ENCODE results near the gene KCNA2. TPM values are rescaled to one million over a fixed set of nuclear protein-coding genes. Genes with fewer than 3 reads are reported as not detected.

Gene KCNA2
- not detected in 2 replicates for total RNA-seq (2014; rRNA removed; shearing (Covaris generic))

GRCh38 chr1:110605901-110606656, at the start of gene KCNA2:
Gene KCNA2 (minus strand): TSS chr1:110606358. CDS start chr1:110604782, 1,576 bp downstream.
- DNase-seq (ENCODE audit: low read depth in 1 of 2, low spot score in 2 of 2), result no peak
- Histone ChIP-seq H3K27ac (no peak within 1 kb of the TSS), H3K36me3 (no peaks in the 10 kb centered on the region), H3K4me1 (replicated peaks) (no peaks in the 10 kb centered on the region; the same call in 1 of the 2 replicates), H3K4me3 (no peak within 1 kb of the TSS), H3K9me3 (replicated peaks) (no peaks in the 10 kb centered on the region), H3K27me3 (replicated peaks) (peaks cover 85% of the 10 kb centered on the region)

- H3K4me3 ChIP-seq, result no peak overlapping the region
- H3K27me3 ChIP-seq (replicated peaks), result peaks cover 7% of the 10 kb centered on the region
- H3K9me3 ChIP-seq (replicated peaks), result no peaks in the 10 kb centered on the region
- no peak for DNase-seq (ENCODE audit: low read depth in 1 of 2, low spot score in 2 of 2)
- H3K4me1 ChIP-seq (replicated peaks), result no peaks in the 10 kb centered on the region
- no peaks in the 10 kb centered on the region for H3K36me3 ChIP-seq
- no peak overlapping the region for H3K27ac ChIP-seq
Measured at GRCh38 chr1:110650609-110651008, 44.5 kb upstream of the KCNA2 start.

- no peak overlapping the region for H3K4me3 ChIP-seq
- peaks cover 7% of the 10 kb centered on the region for H3K27me3 ChIP-seq (replicated peaks)
- H3K36me3 ChIP-seq, result no peaks in the 10 kb centered on the region
- no peak overlapping the region for H3K27ac ChIP-seq
- no peak for DNase-seq (ENCODE audit: low read depth in 1 of 2, low spot score in 2 of 2)
- H3K9me3 ChIP-seq (replicated peaks), result no peaks in the 10 kb centered on the region
- H3K4me1 ChIP-seq (replicated peaks), result no peaks in the 10 kb centered on the region
Measured at GRCh38 chr1:110648417-110648816, 42.3 kb upstream of the KCNA2 start.

GRCh38 chr1:110647254-110647891, 41.2 kb upstream of the KCNA2 start:
- H3K27me3 ChIP-seq (replicated peaks), result peaks cover 7% of the 10 kb centered on the region
- no peak for DNase-seq (ENCODE audit: low read depth in 1 of 2, low spot score in 2 of 2)
- no peak overlapping the region for H3K27ac ChIP-seq
- H3K36me3 ChIP-seq, result no peaks in the 10 kb centered on the region
- H3K4me1 ChIP-seq (replicated peaks), result no peaks in the 10 kb centered on the region
- no peak overlapping the region for H3K4me3 ChIP-seq
- no peaks in the 10 kb centered on the region for H3K9me3 ChIP-seq (replicated peaks)

GRCh38 chr1:110645821-110646735, 39.9 kb upstream of the KCNA2 start:
- H3K4me1 ChIP-seq (replicated peaks), result no peaks in the 10 kb centered on the region
- no peak for DNase-seq (ENCODE audit: low read depth in 1 of 2, low spot score in 2 of 2)
- no peaks in the 10 kb centered on the region for H3K9me3 ChIP-seq (replicated peaks)
- H3K27ac ChIP-seq, result no peak overlapping the region
- H3K4me3 ChIP-seq, result no peak overlapping the region
- no peaks in the 10 kb centered on the region for H3K36me3 ChIP-seq
- peaks cover 7% of the 10 kb centered on the region for H3K27me3 ChIP-seq (replicated peaks)

- H3K4me3 ChIP-seq, result no peak overlapping the region
- peaks cover 7% of the 10 kb centered on the region for H3K27me3 ChIP-seq (replicated peaks)
- H3K9me3 ChIP-seq (replicated peaks), result no peaks in the 10 kb centered on the region
- H3K4me1 ChIP-seq (replicated peaks), result no peaks in the 10 kb centered on the region
- no peak overlapping the region for H3K27ac ChIP-seq
- DNase-seq (ENCODE audit: low read depth in 1 of 2, low spot score in 2 of 2), result no peak
- no peaks in the 10 kb centered on the region for H3K36me3 ChIP-seq
Measured at GRCh38 chr1:110645211-110645610, 39.1 kb upstream of the KCNA2 start.

- Histone ChIP-seq H3K27me3 (replicated peaks) (peaks cover 7% of the 10 kb centered on the region; the same call in 1 of the 2 replicates), H3K4me1 (replicated peaks) (no peaks in the 10 kb centered on the region), H3K36me3 (no peaks in the 10 kb centered on the region), H3K4me3 (no peak overlapping the region), H3K27ac (no peak overlapping the region), H3K9me3 (replicated peaks) (no peaks in the 10 kb centered on the region)
- no peak for DNase-seq (ENCODE audit: low read depth in 1 of 2, low spot score in 2 of 2)
Measured at GRCh38 chr1:110643879-110644472, 37.8 kb upstream of the KCNA2 start.

- H3K36me3 ChIP-seq, result no peaks in the 10 kb centered on the region
- no peaks in the 10 kb centered on the region for H3K4me1 ChIP-seq (replicated peaks)
- H3K4me3 ChIP-seq, result no peak overlapping the region
- no peaks in the 10 kb centered on the region for H3K27me3 ChIP-seq (replicated peaks)
- H3K9me3 ChIP-seq (replicated peaks), result no peaks in the 10 kb centered on the region
- no peak overlapping the region for H3K27ac ChIP-seq
- DNase-seq (ENCODE audit: low read depth in 1 of 2, low spot score in 2 of 2), result no peak
Measured at GRCh38 chr1:110639724-110640386, 33.7 kb upstream of the KCNA2 start.

- H3K27me3 ChIP-seq (replicated peaks), result 0 out of 2 replicates have a peak, but pooled peaks cover 3% of the 10 kb centered on the region
- H3K36me3 ChIP-seq, result no peaks in the 10 kb centered on the region
- no peak overlapping the region for H3K4me3 ChIP-seq
- no peaks in the 10 kb centered on the region for H3K9me3 ChIP-seq (replicated peaks)
- no peaks in the 10 kb centered on the region for H3K4me1 ChIP-seq (replicated peaks)
- no peak for DNase-seq (ENCODE audit: low read depth in 1 of 2, low spot score in 2 of 2)
- no peak overlapping the region for H3K27ac ChIP-seq
Measured at GRCh38 chr1:110638556-110638955, 32.4 kb upstream of the KCNA2 start.

- no peak overlapping the region for H3K27ac ChIP-seq
- no peaks in the 10 kb centered on the region for H3K36me3 ChIP-seq
- no peaks in the 10 kb centered on the region for H3K9me3 ChIP-seq (replicated peaks)
Measured at GRCh38 chr1:110638058-110638457, 31.9 kb upstream of the KCNA2 start.

GRCh38 chr1:110637475-110637874, 31.3 kb upstream of the KCNA2 start:
- no peaks in the 10 kb centered on the region for H3K9me3 ChIP-seq (replicated peaks)
- no peak overlapping the region for H3K27ac ChIP-seq
- H3K36me3 ChIP-seq, result no peaks in the 10 kb centered on the region
- DNase-seq (ENCODE audit: low read depth in 1 of 2, low spot score in 2 of 2), result no peak
- H3K27me3 ChIP-seq (replicated peaks), result 0 out of 2 replicates have a peak, but pooled peaks cover 3% of the 10 kb centered on the region
- no peaks in the 10 kb centered on the region for H3K4me1 ChIP-seq (replicated peaks)
- H3K4me3 ChIP-seq, result no peak overlapping the region

More at GRCh38 chr1:110638058-110638457, 31.9 kb upstream of the KCNA2 start:
- DNase-seq (ENCODE audit: low read depth in 1 of 2, low spot score in 2 of 2), result no peak
- Histone ChIP-seq H3K4me3 (no peak overlapping the region), H3K4me1 (replicated peaks) (no peaks in the 10 kb centered on the region), H3K27me3 (replicated peaks) (0 out of 2 replicates have a peak, but pooled peaks cover 3% of the 10 kb centered on the region)

GRCh38 chr1:110636149-110636935, 30.2 kb upstream of the KCNA2 start:
- DNase-seq (ENCODE audit: low read depth in 1 of 2, low spot score in 2 of 2), result no peak
- Histone ChIP-seq H3K36me3 (no peaks in the 10 kb centered on the region), H3K9me3 (replicated peaks) (no peaks in the 10 kb centered on the region), H3K27ac (no peak overlapping the region), H3K27me3 (replicated peaks) (0 out of 2 replicates have a peak, but pooled peaks cover 3% of the 10 kb centered on the region), H3K4me1 (replicated peaks) (no peaks in the 10 kb centered on the region), H3K4me3 (no peak overlapping the region)
